ENCODE results near the gene TIGD2.

The TIGD2 gene

GRCh38 chr4:89123451-89123851 lies 12.1 kb downstream of the TIGD2 start:
- TF ChIP-seq, protein P1, sequence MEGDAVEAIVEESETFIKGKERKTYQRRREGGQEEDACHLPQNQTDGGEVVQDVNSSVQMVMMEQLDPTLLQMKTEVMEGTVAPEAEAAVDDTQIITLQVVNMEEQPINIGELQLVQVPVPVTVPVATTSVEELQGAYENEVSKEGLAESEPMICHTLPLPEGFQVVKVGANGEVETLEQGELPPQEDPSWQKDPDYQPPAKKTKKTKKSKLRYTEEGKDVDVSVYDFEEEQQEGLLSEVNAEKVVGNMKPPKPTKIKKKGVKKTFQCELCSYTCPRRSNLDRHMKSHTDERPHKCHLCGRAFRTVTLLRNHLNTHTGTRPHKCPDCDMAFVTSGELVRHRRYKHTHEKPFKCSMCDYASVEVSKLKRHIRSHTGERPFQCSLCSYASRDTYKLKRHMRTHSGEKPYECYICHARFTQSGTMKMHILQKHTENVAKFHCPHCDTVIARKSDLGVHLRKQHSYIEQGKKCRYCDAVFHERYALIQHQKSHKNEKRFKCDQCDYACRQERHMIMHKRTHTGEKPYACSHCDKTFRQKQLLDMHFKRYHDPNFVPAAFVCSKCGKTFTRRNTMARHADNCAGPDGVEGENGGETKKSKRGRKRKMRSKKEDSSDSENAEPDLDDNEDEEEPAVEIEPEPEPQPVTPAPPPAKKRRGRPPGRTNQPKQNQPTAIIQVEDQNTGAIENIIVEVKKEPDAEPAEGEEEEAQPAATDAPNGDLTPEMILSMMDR (conservative IDR thresholded peaks at IDR 0.05; ENCODE audit: low read depth): no peak
- ChIA-PET CTCF (interaction anchor here (0.7 kb wide), 1 partner anchor 350 kb away, joined by 3 read pairs; no protein-coding TSS in a partner anchor), POLR2A (ENCODE audit: low non-redundant PET) (no interaction called here)
- DNase-seq (ENCODE audit: low spot score): peak; percentile 5
- no peak overlapping the region for H3K27ac ChIP-seq

DNA sequence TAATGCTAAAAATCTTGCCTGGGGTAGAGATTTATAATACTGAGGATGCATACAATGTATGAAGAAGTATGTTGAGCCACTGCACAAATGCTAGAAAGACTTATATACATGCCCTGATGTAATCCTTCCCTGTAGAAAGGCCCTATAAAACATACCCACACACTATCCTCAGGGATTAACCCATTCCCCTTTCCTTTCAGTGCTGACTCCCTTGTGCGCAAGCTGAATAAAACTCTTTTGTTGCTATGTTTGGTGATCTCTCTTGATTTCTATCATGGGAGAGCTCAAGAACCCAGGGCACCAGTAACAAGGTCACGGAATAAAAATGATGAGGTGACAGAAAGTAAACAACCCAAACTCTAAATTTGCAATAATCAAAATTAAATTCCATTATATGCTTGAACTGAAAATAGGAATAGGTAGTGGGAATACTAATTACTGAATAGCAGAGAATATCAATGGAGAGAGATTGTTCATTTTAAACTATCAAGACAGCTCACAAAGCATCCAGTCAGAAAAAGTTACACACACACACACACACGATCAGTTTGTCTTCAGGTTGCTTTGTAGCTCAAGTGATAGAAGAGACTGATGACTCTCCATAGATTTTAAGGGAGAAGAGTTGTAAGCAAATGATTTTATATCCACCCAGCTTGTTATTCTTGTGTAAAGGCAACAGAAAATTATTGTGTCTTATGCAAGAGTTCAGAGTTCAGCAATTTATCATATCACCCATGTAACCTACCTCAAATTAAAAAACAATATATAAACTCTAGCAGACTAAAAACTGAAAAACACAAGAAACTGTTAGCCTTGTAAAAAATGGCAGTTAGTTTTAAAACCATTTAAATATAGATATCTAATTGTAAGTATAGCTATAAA lies 14.8 kb downstream of the TIGD2 start:
- ChIA-PET CTCF (interaction anchor here (0.8 kb wide), 1 partner anchor 57 kb away, joined by 3 read pairs; no protein-coding TSS in a partner anchor), POLR2A (ENCODE audit: low non-redundant PET) (no interaction called here)
- TF ChIP-seq, protein P1 (conservative IDR thresholded peaks at IDR 0.05; ENCODE audit: low read depth): no peak
- no peak overlapping the region for H3K27ac ChIP-seq
- no peak for DNase-seq (ENCODE audit: low spot score)

DNA sequence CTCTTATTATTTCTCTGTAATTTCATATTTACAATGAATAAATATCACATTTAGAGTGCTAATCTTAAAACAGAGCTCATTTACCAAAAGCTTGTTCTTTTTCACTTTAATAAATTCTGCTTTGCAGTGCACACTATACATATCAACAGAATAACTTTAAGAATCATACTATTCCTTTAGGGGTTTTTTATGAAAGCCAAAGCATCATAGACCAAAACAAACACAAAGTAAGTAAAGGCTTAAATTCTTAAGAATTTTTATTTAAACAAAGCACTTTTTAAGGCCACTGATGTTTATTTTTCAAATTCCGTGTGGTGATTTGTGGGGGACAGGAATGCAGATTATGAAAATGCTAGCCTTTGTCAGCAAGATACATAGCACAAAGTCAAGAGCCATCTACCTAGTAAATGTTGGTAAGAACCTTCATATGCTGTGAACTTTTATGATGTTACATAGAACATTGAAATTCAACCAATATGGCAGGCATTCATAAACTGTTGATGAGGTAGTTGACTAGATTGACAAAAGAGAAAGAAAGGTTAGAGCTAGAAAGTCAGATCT lies 17.8 kb downstream of the TIGD2 start:
- POLR2A ChIA-PET (ENCODE audit: low non-redundant PET): no interaction called here
- no peak for DNase-seq (ENCODE audit: low spot score)
- CTCF ChIA-PET: no interaction called here

DNA sequence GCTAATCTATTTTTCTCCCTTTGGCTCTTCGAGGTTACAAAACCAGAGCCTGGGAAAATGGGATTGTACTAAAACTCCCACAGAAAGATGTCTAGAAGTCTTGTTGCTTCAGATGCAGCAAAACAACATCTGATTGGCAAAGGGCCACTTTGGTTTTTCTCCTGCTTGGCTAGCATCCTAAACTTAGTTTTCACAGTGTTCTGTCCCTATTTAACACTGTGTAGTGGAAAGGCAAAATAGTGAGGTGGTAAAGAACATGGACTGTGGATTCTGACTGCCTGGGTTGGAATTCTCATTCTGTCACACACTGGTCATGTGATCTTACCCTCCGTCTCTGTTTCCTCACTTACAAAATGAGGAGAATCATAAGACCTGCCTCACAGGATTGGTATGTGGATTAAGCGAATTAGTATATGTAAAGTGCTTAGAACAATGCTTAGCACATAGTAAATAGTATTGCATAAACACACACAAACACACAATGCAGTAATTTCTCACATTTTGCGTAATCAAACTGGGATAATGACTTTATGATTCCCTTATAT lies 23.5 kb downstream of the TIGD2 start:
- peak; percentile 16 for DNase-seq (ENCODE audit: low spot score)
- ChIA-PET POLR2A (ENCODE audit: low non-redundant PET) (no interaction called here), CTCF (no interaction called here)
- no peak overlapping the region for H3K27ac ChIP-seq
- TF ChIP-seq, protein P1 (conservative IDR thresholded peaks at IDR 0.05; ENCODE audit: low read depth): no peak

More for the DNA sequence above, 17.8 kb downstream of the TIGD2 start:
- no peak overlapping the region for H3K27ac ChIP-seq
- TF ChIP-seq, protein P1 (conservative IDR thresholded peaks at IDR 0.05; ENCODE audit: low read depth): no peak

DNA sequence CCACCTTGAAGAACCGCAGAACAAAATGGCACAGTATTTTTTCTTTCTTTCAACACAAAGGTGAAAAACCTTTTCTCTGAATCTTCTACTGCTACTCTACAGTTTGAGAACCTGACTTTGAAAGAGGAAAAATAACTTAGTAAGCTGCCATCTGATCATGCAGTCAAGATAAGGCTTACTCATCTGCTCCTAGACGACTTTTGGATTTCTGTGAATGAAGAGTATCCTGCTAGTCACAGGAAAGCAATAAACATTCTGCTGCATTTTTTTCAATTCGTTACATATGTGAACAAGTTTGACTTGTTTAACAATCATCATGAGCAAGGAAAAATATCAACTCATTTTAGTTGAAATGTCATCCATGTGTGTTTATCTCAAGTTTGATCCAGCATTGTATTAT lies 25.2 kb downstream of the TIGD2 start:
- DNase-seq (ENCODE audit: low spot score): no peak
- ChIA-PET CTCF (no interaction called here), POLR2A (ENCODE audit: low non-redundant PET) (no interaction called here)
- H3K27ac ChIP-seq: no peak overlapping the region
- TF ChIP-seq, protein P1 (conservative IDR thresholded peaks at IDR 0.05; ENCODE audit: low read depth): no peak

DNA sequence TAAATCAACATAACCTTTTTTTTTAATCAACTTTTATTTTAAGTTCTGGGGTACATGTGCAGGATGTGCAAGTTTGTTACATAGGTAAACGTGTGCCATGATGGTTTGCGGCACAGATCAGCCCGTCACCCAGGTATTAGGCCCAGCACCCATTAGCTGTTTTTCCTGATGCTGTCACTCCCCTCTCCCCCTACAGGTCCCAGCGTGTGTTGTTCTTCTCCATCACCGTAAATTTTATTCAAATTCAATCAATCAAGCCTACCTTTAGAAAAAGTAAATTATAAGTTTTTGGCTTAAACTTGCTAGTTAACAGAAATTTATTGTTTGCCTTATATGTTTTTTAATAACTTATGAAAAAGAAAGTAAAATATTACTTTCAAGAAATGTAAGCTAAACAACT lies 25.9 kb downstream of the TIGD2 start:
- TF ChIP-seq, protein P1 (conservative IDR thresholded peaks at IDR 0.05; ENCODE audit: low read depth): no peak
- H3K27ac ChIP-seq: no peak overlapping the region
- POLR2A ChIA-PET (ENCODE audit: low non-redundant PET): no interaction called here
- CTCF ChIA-PET: no interaction called here
- no peak for DNase-seq (ENCODE audit: low spot score)
